Measurements from ENCODE around the gene SHANK2.

SHANK2 gene

GRCh38 chr11:71211631-71212030, 40.7 kb downstream of the SHANK2 start:
- H3K27ac ChIP-seq = no peak overlapping the region
- H3K9me3 ChIP-seq = no peaks in the 10 kb centered on the region
- H3K27me3 ChIP-seq = no peaks in the 10 kb centered on the region
- H3K4me3 ChIP-seq (ENCODE audit: low read depth in 1 of 2, low read length in 1 of 2) = no peak overlapping the region
- H3K36me3 ChIP-seq = no peaks in the 10 kb centered on the region
- TF ChIP-seq CTCF (IDR thresholded peaks at IDR 0.05) = no peak
- H3K4me1 ChIP-seq (ENCODE audit: control insufficient read depth in 1 of 2, insufficient read depth in 1 of 2, low read depth in 1 of 2, low read length in 1 of 2) = no peaks in the 10 kb centered on the region

GRCh38 chr11:71210861-71211260, 41.5 kb downstream of the SHANK2 start:
- no peaks in the 10 kb centered on the region for H3K4me1 ChIP-seq (ENCODE audit: control insufficient read depth in 1 of 2, insufficient read depth in 1 of 2, low read depth in 1 of 2, low read length in 1 of 2)
- no peak overlapping the region for H3K4me3 ChIP-seq (ENCODE audit: low read depth in 1 of 2, low read length in 1 of 2)
- H3K27ac ChIP-seq = no peak overlapping the region
- no peak for TF ChIP-seq CTCF (IDR thresholded peaks at IDR 0.05)
- H3K9me3 ChIP-seq = no peaks in the 10 kb centered on the region
- H3K27me3 ChIP-seq = peaks cover 7% of the 10 kb centered on the region
- no peaks in the 10 kb centered on the region for H3K36me3 ChIP-seq

- H3K27ac ChIP-seq = no peak overlapping the region
- no peaks in the 10 kb centered on the region for H3K4me1 ChIP-seq (ENCODE audit: control insufficient read depth in 1 of 2, insufficient read depth in 1 of 2, low read depth in 1 of 2, low read length in 1 of 2)
- no peaks in the 10 kb centered on the region for H3K9me3 ChIP-seq
- H3K36me3 ChIP-seq = no peaks in the 10 kb centered on the region
- H3K27me3 ChIP-seq = peaks cover 10% of the 10 kb centered on the region
- no peak for TF ChIP-seq CTCF (IDR thresholded peaks at IDR 0.05)
- H3K4me3 ChIP-seq (ENCODE audit: low read depth in 1 of 2, low read length in 1 of 2) = no peak overlapping the region
These were observed 42.7 kb downstream of the SHANK2 start for GRCh38 chr11:71209656-71210055.

DNA sequence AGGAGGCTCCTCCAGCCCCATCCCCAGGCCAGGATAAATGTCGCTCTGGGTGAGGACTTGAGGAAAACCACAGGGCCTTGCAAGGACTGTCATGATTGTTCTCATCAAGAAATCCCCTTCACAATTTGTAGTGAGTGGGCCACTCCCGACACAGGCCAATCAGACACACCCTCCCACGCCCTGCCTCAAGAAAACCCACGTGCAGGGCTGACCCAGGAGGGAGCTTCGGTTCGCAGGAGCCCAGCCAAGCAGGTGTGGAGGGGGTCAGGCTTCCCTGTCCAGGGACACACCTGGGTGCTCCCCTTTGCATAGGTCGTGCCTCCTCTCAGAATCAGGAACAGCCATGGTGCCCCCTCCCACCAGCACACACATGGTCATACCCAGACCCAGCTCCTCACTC, 43.2 kb downstream of the SHANK2 start:
- Histone ChIP-seq H3K4me3 (ENCODE audit: low read depth in 1 of 2, low read length in 1 of 2) (no peak overlapping the region), H3K9me3 (no peaks in the 10 kb centered on the region), H3K27ac (no peak overlapping the region), H3K36me3 (no peaks in the 10 kb centered on the region), H3K27me3 (peaks cover 10% of the 10 kb centered on the region), H3K4me1 (ENCODE audit: control insufficient read depth in 1 of 2, insufficient read depth in 1 of 2, low read depth in 1 of 2, low read length in 1 of 2) (no peaks in the 10 kb centered on the region)
- no peak for TF ChIP-seq CTCF (IDR thresholded peaks at IDR 0.05)

DNA sequence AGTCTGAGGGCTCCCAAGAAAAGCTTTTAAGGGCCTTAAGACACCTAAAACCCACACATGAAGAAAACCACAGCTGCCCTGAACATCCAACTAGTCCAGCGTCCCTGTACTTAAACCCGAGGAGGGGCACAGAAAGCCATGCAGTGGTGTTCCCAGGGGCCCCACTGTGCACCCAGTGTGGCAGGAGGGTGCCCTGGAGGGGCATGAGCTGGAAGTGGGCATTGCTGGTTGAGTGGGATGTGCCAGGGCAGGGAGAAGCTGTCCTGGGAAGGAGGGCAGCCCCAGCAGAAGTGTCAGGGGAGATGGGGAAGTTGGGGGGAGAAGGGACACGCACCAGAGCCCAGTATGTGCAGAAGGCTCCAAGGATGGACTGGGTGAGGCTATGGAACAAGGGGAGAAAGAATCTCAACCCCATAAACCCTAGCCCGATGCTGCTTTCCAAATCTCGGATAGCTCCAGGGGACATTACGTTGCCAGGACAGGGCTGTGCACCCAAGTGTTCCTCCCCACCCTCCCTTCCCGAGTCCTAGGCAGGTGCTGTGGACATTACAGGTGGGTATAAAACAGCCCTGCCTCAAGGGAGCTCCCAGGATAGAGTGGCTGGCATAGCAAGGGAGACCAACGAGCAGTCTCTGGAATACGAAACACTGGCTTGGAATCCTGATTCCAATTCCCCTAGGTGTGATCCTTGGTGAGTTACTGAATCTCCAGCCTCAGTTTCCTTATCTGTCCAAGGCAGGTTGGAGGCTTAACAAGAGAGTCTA, 44.2 kb downstream of the SHANK2 start:
- TF ChIP-seq CTCF (IDR thresholded peaks at IDR 0.05) = no peak
- Histone ChIP-seq H3K27ac (no peak overlapping the region), H3K27me3 (peaks cover 10% of the 10 kb centered on the region), H3K4me3 (ENCODE audit: low read depth in 1 of 2, low read length in 1 of 2) (no peak overlapping the region), H3K9me3 (no peaks in the 10 kb centered on the region), H3K36me3 (no peaks in the 10 kb centered on the region), H3K4me1 (ENCODE audit: control insufficient read depth in 1 of 2, insufficient read depth in 1 of 2, low read depth in 1 of 2, low read length in 1 of 2) (no peaks in the 10 kb centered on the region)

Data from neutrophil (primary cell).